ENCODE data around the gene GALNT18.

DNA sequence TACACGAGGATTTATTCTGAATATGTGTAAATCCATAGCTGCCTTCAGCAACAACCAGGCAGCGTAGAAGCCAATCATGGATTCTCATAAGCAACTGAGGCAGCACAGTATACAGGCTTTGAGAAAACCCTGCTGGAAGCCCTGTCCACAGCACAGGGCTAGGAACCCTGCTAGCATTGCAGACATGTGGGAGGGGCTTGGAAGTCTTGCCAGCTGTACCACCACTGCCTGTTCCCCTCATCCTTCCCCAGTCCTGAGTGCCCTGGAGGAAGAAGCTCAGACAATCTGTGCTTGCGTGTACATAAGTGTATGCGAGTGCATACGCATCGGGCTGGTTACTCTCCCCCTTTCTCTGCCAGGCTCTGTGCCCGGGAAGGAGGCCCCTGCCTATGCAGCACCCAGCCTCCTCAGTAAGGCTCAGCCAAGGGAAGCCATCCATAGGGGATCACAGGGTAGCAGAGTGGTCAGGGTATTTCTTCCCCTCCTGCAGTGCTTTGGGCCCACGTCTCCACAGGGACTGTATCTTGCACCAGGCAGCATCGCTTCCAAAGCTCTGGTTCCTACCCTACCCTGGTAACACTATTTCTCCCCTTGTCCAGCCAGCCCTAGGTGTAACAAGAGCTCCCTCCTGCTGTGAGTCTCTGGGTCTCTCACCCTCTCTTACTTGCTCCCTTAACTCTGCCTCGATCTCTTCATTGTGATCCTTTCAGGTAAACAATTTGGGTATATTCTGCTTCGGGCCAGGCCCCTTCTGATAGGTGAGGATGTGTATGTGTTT is 90.5 kb downstream of the GALNT18 start:
- TF ChIP-seq CTCF (IDR thresholded peaks at IDR 0.05; ENCODE audit: poor library complexity, severe bottlenecking) (no peak), POLR2AphosphoS5 (IDR thresholded peaks at IDR 0.05) (no peak), EZH2 (IDR thresholded peaks at IDR 0.05; ENCODE audit: borderline replicate concordance, insufficient read depth, low read length, poor library complexity, severe bottlenecking) (no peak), EP300 (conservative IDR thresholded peaks at IDR 0.05; ENCODE audit: poor library complexity, severe bottlenecking) (no peak)

Measured in neural cell (in vitro differentiated cells).